Right lobe of liver (tissue), 6 donors: ENCODE measurements around the gene SMPD2. TPM values are rescaled to one million over a fixed set of nuclear protein-coding genes. Genes with fewer than 3 reads are reported as not detected.
"Not testable (repeated sequence)": the region's sequence is repeated elsewhere in the genome, so short reads cannot be mapped to it uniquely, and the experiment has no call there.

Experiments
- ATAC-seq, 4 donors: fragments of 200-7000 bp; cut with Tn5 transposase; one replicate each; pipeline ENCODE4 v1.9.1; 2020; ENCODE audit warnings: mild to moderate bottlenecking in 4 of 4, moderate library complexity in 4 of 4
- DNase-seq, 3 donors: peaks; one replicate each; pipeline ENCODE4 v3.0.0-alpha.2; 2020
- H3K27ac ChIP-seq, 3 donors: fragments of 200-600 bp; one replicate each; pipeline ENCODE4 v1.8.0; 2022
- H3K27me3 ChIP-seq, 2 donors: fragments of 200-600 bp; one replicate each; pipeline ENCODE4 v1.8.0; 2022
- H3K36me3 ChIP-seq, 4 donors: fragments of 200-600 bp; sonication (generic) in 1 of 4; one replicate each; pipeline versions ENCODE4 v1.5.1 to v1.8.0; 2017 to 2022; ENCODE audit warnings: control low read depth in 1 of 4
- H3K4me1 ChIP-seq, 4 donors: fragments of 200-600 bp; sonication (generic) in 1 of 4; one replicate each; pipeline versions ENCODE4 v1.5.1 to v1.8.0; 2017 to 2022; ENCODE audit warnings: control low read depth in 1 of 4
- H3K4me3 ChIP-seq, 3 donors: fragments of 200-600 bp; one replicate each; pipeline ENCODE4 v1.8.0; 2022
- H3K9me3 ChIP-seq, 4 donors: fragments of 200-600 bp; sonication (generic) in 1 of 4; one replicate each; pipeline versions ENCODE4 v1.5.1 to v1.8.0; 2017 to 2022; ENCODE audit warnings: control low read depth in 1 of 4
- CTCF ChIP-seq, 4 donors: fragments of 200-600 bp in 3 of 4; fragments of 450-650 bp in 1 of 4; IDR thresholded peaks; one replicate each; pipeline versions ENCODE4 v1.5.1 to v1.8.0; 2016 to 2022; ENCODE audit warnings: antibody characterized with exemption in 4 of 4, mild to moderate bottlenecking in 2 of 4
- POLR2A ChIP-seq: fragments of 450-650 bp; IDR thresholded peaks from one replicate; pipeline ENCODE4 v1.6.1; 2017; ENCODE audit warnings: antibody characterized with exemption, mild to moderate bottlenecking
- WGBS: methylation state at CpG from one replicate; pipeline ENCODE4 v1.1.6; 2018; ENCODE audit warnings: low coverage, low lambda C conversion rate; ENCODE audit not compliant: insufficient coverage; ENCODE audit errors: missing lambda C conversion rate; 5-methylcytosine and 5-hydroxymethylcytosine counted together
- intact Hi-C, 2 donors: fragments of 100-400 bp; cut with DNase I; formaldehyde crosslinking; loops; one replicate each; pipeline versions ENCODE4 v1.11.2 to v1.14.1; 2022
- total RNA-seq, 6 experiments: library from RNA; depleted of rRNA in 2 of 6; stranded (reverse); fragments of >200 nt in 2 of 6; fragmentation: NEBNext Ultra II Directional in 3 of 6; extraction: Animal tissue kit (Norgen Biotek cat#: 25700) in 3 of 6; gene quantifications; one replicate each; pipeline versions ENCODE4 v1.1.0 to v1.2.4, GENCODE V29; 2016 to 2023
- donor health status: DM: no; HTN: yes; CAD: no.
- donor health status: DM: no; HTN: no; CAD: no.
- donor health status: DM: no; HTN: no; CAD: no.
- donor health status: DM: no; HTN: yes; CAD: no.
- donor health status: DM: no; HTN: yes; CAD: no.

The SMPD2 gene
- total RNA-seq, 6 experiments from 2014 or later: 3.2 to 7.7 (median 4.0) TPM

GRCh38 chr6:109460161-109460829, 19.8 kb downstream of the SMPD2 start:
- Histone ChIP-seq H3K4me1 (peaks cover 0 to 12% (median 3%) of the 10 kb centered on the region in 4 donors), H3K9me3 (no peaks in the 10 kb centered on the region), H3K4me3 (no peak overlapping the region), H3K36me3 (peaks cover 0 to 10% (median 2%) of the 10 kb centered on the region in 4 donors), H3K27me3 (peaks cover 0 to 4% of the 10 kb centered on the region in 2 donors), H3K27ac (no peak overlapping the region)
- WGBS: 88% methylated on average over 2 of the region's 3 CpGs
- DNase-seq: peak in 1 of 3 donors; percentile 8
- intact Hi-C loops: no loop called here
- ATAC-seq: no peak
- TF ChIP-seq CTCF (IDR thresholded peaks at IDR 0.05) (no peak), POLR2A (no peak)

GRCh38 chr6:109461205-109461604, 20.7 kb downstream of the SMPD2 start:
- H3K27me3 ChIP-seq, ATAC-seq, H3K4me1 ChIP-seq, intact Hi-C loops, H3K27ac ChIP-seq, H3K9me3 ChIP-seq, H3K4me3 ChIP-seq, DNase-seq: not testable (repeated sequence)
- peaks cover 0 to 19% (median 6%) of the 10 kb centered on the region in 4 donors for H3K36me3 ChIP-seq
- WGBS: 94% methylated on average over 1 of the region's 1 CpG

- Histone ChIP-seq H3K4me3 (no peak overlapping the region), H3K9me3 (no peaks in the 10 kb centered on the region), H3K4me1 (no peaks in the 10 kb centered on the region), H3K36me3 (peaks cover 0 to 27% (median 7%) of the 10 kb centered on the region in 4 donors), H3K27ac (no peak overlapping the region), H3K27me3 (no peaks in the 10 kb centered on the region)
- DNase-seq (no peak), ATAC-seq (no peak)
- WGBS: 100% methylated on average over 1 of the region's 1 CpG
- intact Hi-C loops: no loop called here
- TF ChIP-seq CTCF (IDR thresholded peaks at IDR 0.05) (no peak), POLR2A (no peak)
Observed at GRCh38 chr6:109461733-109462526, 21.4 kb downstream of the SMPD2 start.

GRCh38 chr6:109465772-109466171, 25.2 kb downstream of the SMPD2 start:
- WGBS: no CpG with 5 or more reads among the region's 7 CpGs
- no peak for DNase-seq
- intact Hi-C loops: no loop called here
- no peaks in the 10 kb centered on the region for H3K27me3 ChIP-seq
- H3K4me3 ChIP-seq: no peak overlapping the region
- H3K36me3 ChIP-seq: peaks cover 0 to 42% (median 7%) of the 10 kb centered on the region in 4 donors
- H3K9me3 ChIP-seq: no peaks in the 10 kb centered on the region
- no peak overlapping the region for H3K27ac ChIP-seq
- peak in 2 of 4 donors; percentile 24 to 92 for ATAC-seq
- H3K4me1 ChIP-seq: no peaks in the 10 kb centered on the region
- TF ChIP-seq CTCF (IDR thresholded peaks at IDR 0.05) (no peak), POLR2A (no peak)
